Activated naive CD8-positive, alpha-beta T cell treated with anti-CD3 and anti-CD28 coated beads for 36 hours (primary cell): ENCODE results near the gene GSTO2. TPM values are rescaled to one million over a fixed set of nuclear protein-coding genes. Genes with fewer than 3 reads are reported as not detected.

Experiments used
- DNase-seq: peaks from one replicate; pipeline ENCODE4 v3.0.0; 2021
- H3K27ac Mint-ChIP-seq: one replicate; pipeline ENCODE4 v1.8.0; 2022; ENCODE audit warnings: mild to moderate bottlenecking, moderate library complexity, mixed read lengths
- H3K27me3 Mint-ChIP-seq: one replicate; pipeline ENCODE4 v1.8.0; 2022; ENCODE audit warnings: mild to moderate bottlenecking, mixed read lengths
- H3K36me3 Mint-ChIP-seq: one replicate; pipeline ENCODE4 v1.8.0; 2021; ENCODE audit warnings: mild to moderate bottlenecking, mixed read lengths
- H3K4me1 Mint-ChIP-seq: one replicate; pipeline ENCODE4 v1.8.0; 2021; ENCODE audit warnings: mixed read lengths
- H3K4me3 Mint-ChIP-seq: one replicate; pipeline ENCODE4 v1.8.0; 2022; ENCODE audit warnings: mild to moderate bottlenecking, moderate library complexity, mixed read lengths
- H3K9me3 Mint-ChIP-seq: one replicate; pipeline ENCODE4 v1.8.0; 2022; ENCODE audit warnings: mixed read lengths
- total RNA-seq, 2 experiments: library from RNA; stranded (reverse); gene quantifications; one replicate each; pipeline ENCODE4 v1.2.3, GENCODE V29; 2021

Gene GSTO2
- total RNA-seq, 2 experiments from 2014 or later: 1.5 to 2.5 TPM

DNA sequence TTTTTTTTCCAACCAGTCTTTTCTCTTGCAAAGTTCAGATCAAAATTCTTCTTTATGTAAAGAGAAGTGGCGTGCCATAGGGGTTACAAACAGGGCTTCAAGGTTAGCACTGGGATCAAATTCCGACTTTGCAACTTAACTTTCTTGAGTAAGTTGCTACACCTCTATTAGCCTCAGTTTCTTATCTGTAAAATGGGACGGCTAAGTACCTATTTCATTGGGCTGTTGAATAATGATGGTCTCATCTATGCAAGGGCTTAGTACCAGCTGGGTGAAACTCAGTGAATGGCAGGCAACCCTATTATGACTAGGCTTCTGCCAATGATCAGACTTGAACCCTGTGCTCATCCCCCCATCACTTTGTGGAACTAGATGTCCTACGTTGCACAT is 35.4 kb downstream of the GSTO2 start:
- H3K4me1 Mint-ChIP-seq: peaks cover 50% of the 10 kb centered on the region
- peaks cover 13% of the 10 kb centered on the region for H3K36me3 Mint-ChIP-seq
- H3K27me3 Mint-ChIP-seq: peaks cover 11% of the 10 kb centered on the region
- no peak overlapping the region for H3K27ac Mint-ChIP-seq
- H3K4me3 Mint-ChIP-seq: no peak overlapping the region
- H3K9me3 Mint-ChIP-seq: no peaks in the 10 kb centered on the region
- no peak for DNase-seq

DNA sequence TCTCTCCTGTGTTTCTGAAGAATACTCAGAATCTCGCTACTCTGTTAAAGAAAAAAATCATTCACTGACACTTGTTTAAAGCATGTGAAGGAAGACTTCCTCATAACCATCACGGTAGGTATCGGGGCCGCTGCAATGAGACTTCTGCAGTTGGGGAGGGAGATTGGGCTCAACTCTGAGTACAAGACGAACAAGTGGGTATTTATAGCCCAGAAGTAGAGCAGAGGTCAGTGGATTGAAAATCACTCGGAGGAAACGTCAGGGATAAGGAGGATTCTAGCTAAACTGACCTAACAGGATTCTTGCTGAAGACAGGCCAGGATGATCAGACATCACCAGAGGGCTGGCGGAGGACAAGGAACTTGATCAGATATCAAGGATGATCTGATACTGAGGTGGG is 35.9 kb downstream of the GSTO2 start:
- H3K4me1 Mint-ChIP-seq: peaks cover 54% of the 10 kb centered on the region
- H3K36me3 Mint-ChIP-seq: peaks cover 18% of the 10 kb centered on the region
- no peak for DNase-seq
- H3K4me3 Mint-ChIP-seq: no peak overlapping the region
- peaks cover 11% of the 10 kb centered on the region for H3K27me3 Mint-ChIP-seq
- H3K27ac Mint-ChIP-seq: no peak overlapping the region
- H3K9me3 Mint-ChIP-seq: no peaks in the 10 kb centered on the region

DNA sequence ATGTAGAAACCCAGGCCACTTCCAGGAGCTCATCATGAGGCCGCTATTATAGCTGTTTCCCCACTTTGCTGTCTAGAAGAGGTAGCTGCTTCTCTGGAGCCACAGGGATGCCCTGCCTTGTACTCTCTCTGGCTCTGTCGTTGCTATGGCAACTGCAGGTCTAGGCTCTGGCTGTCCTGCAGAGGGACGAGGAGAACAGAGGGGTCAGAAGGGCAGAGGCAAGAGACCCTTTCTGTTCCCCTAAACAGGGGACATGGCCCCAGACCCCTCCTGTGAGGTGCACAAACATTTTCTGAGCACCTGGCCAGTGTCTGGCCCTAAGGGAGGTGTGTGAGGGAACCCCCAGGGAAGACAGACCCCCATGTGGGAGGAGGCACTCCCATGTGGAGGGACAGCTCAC is 37.9 kb downstream of the GSTO2 start:
- no peak overlapping the region for H3K27ac Mint-ChIP-seq
- peaks cover 11% of the 10 kb centered on the region for H3K27me3 Mint-ChIP-seq
- H3K36me3 Mint-ChIP-seq: peaks cover 28% of the 10 kb centered on the region
- H3K4me3 Mint-ChIP-seq: no peak overlapping the region
- H3K4me1 Mint-ChIP-seq: peaks cover 57% of the 10 kb centered on the region
- no peaks in the 10 kb centered on the region for H3K9me3 Mint-ChIP-seq
- DNase-seq: no peak

DNA sequence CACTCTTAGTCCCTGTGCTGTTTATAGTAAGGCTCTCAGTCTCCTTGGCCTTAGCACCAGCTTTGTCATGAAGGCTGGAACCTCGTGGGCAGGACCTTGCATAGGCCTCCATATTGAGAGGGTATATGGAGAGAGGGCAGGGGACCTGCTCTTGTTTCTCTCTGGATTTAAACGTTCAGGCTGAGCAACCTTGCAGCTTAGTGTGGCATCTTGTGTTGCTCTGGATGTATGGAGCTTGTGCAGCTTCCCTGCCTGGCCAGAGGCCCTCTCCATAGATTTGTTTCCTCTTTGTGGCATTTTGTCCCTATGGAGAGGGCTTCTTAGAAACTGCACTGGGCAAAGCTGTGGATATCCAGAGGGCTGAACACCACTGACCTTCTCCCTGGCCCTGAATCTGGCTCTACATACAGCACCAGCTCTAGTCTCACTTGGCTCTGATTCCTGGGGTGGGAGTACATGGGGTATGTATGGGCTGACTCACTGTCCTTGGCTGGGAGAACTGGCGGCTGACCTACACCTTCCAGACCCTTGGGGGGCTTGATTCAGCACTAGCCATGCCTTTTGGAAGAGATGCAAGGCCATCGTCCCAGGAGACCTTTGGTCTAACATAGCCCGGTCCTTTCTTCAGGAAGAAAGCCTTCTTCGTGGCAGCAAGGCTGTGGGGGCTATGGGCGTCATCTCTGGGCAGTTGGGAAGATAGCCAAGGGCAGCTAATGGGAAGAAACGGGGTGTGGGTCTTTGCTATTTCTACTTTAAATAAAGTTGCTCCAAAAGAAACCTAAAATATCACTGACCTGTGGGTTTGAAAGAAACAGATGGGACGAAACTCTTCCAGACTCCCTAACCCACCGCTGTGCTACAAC is 38.8 kb downstream of the GSTO2 start:
- DNase-seq: no peak
- Mint-ChIP-seq H3K9me3 (no peaks in the 10 kb centered on the region), H3K36me3 (peaks cover 33% of the 10 kb centered on the region), H3K4me1 (peaks cover 62% of the 10 kb centered on the region), H3K4me3 (no peak overlapping the region), H3K27ac (peak overlapping the region; percentile 84), H3K27me3 (peaks cover 11% of the 10 kb centered on the region)

DNA sequence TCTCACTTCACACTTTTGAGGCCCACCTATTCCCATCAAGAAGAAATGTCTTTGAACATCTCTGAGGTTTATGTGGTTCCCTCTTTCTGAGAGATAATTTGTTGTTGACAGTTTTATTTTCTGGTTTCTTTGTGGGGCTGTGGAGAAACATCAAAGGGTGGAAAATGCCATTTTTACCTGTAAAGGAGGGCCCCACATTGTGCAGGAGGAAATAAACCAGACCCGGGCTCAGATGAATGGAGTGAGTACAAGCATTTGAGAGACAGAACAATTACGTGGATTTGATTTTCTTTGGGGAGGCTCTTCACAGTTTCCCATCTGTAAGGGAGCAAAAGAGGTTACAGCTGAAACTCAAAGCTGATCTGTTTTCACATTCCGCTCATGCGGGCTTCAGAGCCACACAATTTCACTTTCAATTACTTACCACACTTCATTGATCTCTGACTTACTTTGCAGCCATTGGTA is 39.5 kb downstream of the GSTO2 start:
- H3K27ac Mint-ChIP-seq: peak overlapping the region; percentile 84
- peak; percentile 53 for DNase-seq
- H3K9me3 Mint-ChIP-seq: no peaks in the 10 kb centered on the region
- peaks cover 35% of the 10 kb centered on the region for H3K36me3 Mint-ChIP-seq
- H3K4me1 Mint-ChIP-seq: peaks cover 62% of the 10 kb centered on the region
- H3K27me3 Mint-ChIP-seq: peaks cover 11% of the 10 kb centered on the region
- H3K4me3 Mint-ChIP-seq: peak overlapping the region; percentile 43

DNA sequence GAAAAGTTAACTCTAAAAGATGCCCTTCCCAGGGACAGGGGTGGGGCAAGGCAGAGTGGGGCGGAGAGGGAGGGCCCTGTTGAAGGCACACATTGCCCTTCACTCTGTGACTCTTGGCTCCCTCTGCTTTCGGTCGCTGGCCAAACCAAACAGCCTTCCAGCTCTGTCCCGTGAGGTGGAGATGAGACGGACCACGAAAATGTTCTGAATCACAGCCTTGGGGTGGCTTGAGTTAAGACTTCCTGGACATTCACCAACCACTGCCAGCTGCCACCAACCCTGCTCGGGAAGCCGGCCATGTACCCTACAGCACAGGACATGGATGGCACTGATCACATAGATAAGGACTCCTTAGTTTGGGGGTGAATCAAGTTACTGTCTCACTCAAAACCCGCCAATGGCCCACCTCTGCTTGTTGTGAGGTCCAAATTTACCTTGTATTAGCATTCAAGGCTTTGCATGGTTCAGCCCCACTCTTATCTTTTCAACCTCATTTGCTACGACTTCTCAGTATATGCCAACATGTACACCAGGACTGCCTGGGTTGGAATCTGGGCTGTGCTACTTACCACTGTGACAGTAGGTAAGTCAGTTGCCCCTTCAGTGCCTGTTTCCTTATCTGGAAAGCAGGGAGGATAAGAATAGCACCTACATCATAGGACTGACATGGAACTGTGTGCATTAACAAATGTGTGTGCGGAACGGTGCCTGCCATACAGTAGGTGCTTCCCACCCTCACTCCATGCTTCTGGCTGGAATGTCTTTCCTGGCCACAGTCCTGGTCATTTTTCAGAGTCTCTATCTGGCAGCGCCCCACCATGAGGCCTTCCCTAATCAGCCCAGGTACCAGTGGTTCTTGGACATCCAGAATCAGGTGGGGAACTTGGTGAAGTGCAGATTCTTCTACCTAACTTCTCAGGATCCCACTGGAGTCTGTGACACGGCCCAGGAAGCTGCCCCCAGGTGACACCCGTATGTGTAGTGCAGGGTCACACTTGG is 41.3 kb downstream of the GSTO2 start:
- H3K27me3 Mint-ChIP-seq: peaks cover 11% of the 10 kb centered on the region
- H3K4me3 Mint-ChIP-seq: no peak overlapping the region
- H3K9me3 Mint-ChIP-seq: no peaks in the 10 kb centered on the region
- DNase-seq: no peak
- peaks cover 56% of the 10 kb centered on the region for H3K4me1 Mint-ChIP-seq
- H3K27ac Mint-ChIP-seq: no peak overlapping the region
- peaks cover 41% of the 10 kb centered on the region for H3K36me3 Mint-ChIP-seq

DNA sequence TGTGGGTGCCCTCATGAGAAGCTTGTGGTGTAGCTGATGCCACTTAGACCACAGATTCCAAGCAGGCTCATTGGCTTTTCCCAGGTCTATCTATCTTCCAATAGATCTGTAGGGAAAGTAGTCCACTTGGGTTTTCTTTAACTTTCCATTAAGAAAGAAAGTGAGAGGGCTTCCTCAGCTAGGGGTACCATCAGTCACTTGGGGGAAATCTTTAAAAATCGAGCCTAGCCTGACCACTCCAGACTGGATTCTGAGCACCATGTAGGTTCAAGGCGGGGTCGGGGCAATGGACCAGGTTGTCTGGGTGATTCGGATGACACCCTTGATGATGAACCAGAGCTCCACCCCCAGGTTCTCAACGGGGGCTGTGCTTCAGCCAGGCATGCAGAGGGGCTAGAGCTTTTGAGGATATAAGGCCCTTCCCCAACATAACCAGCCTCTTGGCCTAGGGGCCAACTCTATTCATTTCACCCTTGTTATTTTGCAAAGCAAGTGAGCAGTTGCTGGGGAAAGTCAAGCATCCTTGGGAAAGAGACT is 42.3 kb downstream of the GSTO2 start:
- Mint-ChIP-seq H3K4me1 (peaks cover 49% of the 10 kb centered on the region), H3K4me3 (no peak overlapping the region), H3K36me3 (peaks cover 41% of the 10 kb centered on the region), H3K27ac (no peak overlapping the region), H3K27me3 (peaks cover 5% of the 10 kb centered on the region), H3K9me3 (no peaks in the 10 kb centered on the region)
- DNase-seq: no peak

DNA sequence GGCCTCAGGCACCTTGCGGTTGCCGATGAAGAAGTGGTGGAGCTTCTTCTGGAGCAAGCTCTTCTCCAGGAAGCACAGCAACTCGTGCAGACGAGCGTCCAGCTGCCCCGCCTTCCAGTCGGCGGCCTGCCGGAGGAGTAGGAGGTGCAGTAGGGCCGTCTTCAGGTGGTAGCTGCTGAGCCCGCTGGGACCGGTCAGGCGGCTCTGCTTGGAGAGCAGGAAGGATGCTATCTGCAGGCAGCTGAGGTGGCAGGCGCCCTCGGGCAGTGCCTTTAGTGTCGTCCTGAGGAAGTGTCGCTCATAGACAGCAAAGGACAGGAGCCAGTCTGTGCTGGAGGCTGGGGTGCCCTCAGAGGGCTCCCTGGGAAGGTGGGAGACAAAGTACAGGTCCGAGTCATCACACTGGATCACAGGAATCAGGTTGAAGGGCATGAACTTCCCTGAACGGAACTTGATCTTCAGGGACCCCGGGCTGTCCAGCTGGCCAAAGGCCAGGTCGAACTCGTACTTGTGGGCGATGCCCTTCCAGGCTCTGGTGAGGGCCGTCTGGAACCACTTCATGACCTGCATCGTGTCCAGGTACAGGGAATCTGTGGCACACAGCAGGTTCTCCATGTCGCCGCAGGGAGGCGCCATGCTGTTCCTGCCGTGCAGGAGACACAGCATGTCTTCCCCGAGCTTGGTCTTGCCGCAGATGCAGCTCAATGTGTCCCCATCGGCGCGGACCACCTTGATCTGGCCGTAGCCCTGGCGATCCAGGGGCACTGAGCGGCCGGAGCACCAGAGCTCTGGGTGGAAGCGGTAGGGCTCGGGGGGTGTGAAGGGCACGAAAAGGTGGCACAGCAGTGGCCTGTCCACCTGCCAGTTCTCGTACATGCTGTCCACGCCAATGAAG is 45.9 kb downstream of the GSTO2 start:
- no peaks in the 10 kb centered on the region for H3K27me3 Mint-ChIP-seq

DNA sequence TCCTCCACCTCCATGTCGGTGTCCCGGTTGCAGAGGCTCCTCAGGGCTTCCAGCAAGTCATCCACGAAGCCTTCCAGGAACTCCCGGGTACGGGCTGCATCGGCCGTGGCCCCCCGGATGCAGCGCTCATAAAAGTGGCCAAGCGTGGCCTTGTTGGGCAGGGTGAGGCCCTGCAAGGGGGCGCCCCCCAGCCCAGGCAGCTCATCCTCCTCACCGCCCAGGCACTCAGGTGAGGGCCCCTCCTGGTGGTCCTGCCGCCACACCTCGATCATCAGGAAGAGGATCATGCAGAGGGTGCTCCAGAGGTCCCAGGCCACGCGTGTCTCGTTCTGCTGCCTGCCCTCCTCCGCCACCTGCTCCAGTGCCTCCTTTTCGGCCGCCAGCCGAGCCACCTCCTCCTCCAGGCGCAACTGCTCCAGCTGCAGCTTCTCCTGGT is 46.5 kb downstream of the GSTO2 start:
- Mint-ChIP-seq H3K4me1 (peaks cover 36% of the 10 kb centered on the region), H3K27me3 (no peaks in the 10 kb centered on the region), H3K4me3 (no peak overlapping the region), H3K9me3 (no peaks in the 10 kb centered on the region), H3K36me3 (peaks cover 25% of the 10 kb centered on the region), H3K27ac (no peak overlapping the region)
- DNase-seq: no peak

More for the DNA sequence above, 45.9 kb downstream of the GSTO2 start:
- Mint-ChIP-seq H3K4me1 (peaks cover 36% of the 10 kb centered on the region), H3K27ac (no peak overlapping the region), H3K9me3 (no peaks in the 10 kb centered on the region), H3K4me3 (no peak overlapping the region), H3K36me3 (peaks cover 31% of the 10 kb centered on the region)
- no peak for DNase-seq

DNA sequence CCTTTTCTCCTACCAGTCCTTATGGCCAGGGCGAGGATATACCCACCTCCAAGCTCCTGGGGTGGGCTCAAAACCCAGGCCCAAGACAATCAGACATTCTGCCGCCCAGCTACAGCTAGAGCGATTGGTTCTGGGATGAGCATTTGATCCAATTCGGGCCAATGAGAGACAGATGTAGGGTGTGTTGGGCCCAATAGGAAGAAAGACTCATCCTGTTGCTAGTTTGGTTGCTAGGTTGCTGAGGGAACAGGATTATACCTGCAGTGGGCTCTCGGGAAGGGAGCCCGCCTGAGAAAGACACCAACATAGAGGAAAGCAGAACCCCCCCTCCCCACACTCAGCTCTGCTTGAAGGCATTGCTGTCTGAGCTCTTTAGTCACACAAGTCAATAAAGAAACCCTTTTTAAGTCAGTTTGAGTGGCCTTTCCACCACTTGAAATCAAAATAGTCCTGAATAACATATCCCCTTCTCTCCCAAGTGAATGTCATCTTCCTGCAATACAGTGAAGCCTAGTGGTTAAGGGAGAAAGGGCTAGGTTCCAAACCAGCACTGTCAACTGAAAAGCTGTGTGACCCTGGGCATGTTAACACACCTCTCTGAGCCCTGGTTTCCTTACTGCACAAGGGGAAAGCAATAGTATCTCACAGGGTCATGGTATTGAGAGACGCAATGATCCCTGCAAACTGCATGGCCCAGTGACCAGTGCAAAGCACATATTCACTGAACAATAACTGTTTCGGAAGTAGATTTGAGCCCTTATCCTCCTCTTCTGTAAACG is 47.5 kb downstream of the GSTO2 start:
- H3K4me1 Mint-ChIP-seq: peaks cover 34% of the 10 kb centered on the region
- H3K4me3 Mint-ChIP-seq: no peak overlapping the region
- DNase-seq: no peak
- H3K9me3 Mint-ChIP-seq: no peaks in the 10 kb centered on the region
- no peak overlapping the region for H3K27ac Mint-ChIP-seq
- H3K36me3 Mint-ChIP-seq: peaks cover 18% of the 10 kb centered on the region
- H3K27me3 Mint-ChIP-seq: no peaks in the 10 kb centered on the region

DNA sequence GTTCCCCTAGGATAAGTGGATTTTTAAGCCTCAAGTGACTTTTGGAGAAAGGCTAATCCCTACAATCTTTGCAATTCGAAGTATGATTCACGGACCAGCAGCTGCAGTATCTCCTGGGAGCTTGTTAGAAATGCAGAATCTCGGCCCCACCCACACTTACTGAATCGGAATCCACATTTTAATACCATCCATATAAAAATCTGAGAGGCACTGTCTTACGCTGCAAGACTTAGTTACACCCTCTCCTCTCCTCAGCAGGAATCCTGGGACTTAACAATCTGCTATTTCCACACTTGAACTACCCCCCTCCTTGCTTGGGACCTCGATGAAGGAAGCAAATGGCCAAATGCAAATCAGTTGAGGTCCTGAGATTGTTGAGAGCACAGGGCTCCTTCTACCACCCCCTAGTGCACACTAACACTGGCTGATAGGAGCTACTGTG is 48.3 kb downstream of the GSTO2 start:
- Mint-ChIP-seq H3K36me3 (peaks cover 19% of the 10 kb centered on the region), H3K4me3 (no peak overlapping the region), H3K27ac (no peak overlapping the region), H3K4me1 (peaks cover 35% of the 10 kb centered on the region), H3K9me3 (no peaks in the 10 kb centered on the region), H3K27me3 (no peaks in the 10 kb centered on the region)
- DNase-seq: no peak

DNA sequence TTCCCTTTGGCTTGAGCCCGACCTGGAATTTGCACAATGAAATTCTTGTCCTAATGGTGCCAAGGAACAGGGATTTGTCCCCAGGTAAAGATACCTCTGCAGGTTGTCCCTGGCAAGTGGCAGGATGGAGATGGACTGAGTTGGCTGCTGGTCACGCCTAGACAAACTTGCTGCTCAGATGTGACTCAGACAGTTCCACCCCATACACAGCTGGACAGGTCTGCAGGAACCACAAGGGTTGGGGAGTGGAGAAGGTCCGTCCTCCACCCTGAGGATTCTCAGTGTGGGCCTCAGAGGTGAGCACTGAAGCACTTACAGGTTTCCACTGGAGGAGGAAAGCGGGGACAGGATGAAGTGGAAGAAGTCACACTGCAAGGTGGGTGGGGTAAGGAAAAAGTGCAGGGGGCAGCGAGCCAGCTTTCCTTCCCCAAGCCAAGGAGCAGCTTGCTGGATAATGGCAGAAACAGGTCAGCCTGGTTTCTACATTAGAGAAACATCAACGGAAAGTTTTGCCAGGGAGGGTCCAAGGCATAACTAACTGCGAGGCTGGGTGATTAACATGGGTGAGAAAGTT is 48.8 kb downstream of the GSTO2 start:
- Mint-ChIP-seq H3K9me3 (no peaks in the 10 kb centered on the region), H3K27ac (no peak overlapping the region), H3K27me3 (no peaks in the 10 kb centered on the region), H3K36me3 (peaks cover 16% of the 10 kb centered on the region), H3K4me1 (peaks cover 39% of the 10 kb centered on the region), H3K4me3 (no peak overlapping the region)
- no peak for DNase-seq

DNA sequence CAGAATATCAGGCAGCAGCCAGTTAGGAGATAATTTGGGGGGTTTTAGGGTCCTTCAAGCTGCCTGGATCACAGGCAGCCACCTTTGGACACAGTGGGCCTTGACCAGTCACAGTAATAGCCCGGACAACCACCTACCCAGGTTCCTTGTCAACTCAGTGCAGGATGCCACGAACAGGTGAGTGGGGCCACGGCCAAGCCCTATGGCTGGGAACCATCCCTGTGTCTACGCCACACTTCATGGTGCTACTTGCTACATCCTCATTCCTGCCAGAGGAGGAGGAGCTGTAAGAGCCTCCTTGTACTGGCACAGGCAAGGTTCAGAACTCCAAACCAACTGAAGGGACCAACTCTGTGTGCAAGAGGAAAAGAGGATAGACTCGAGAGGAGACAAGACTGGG is 49.3 kb downstream of the GSTO2 start:
- no peaks in the 10 kb centered on the region for H3K9me3 Mint-ChIP-seq
- no peak for DNase-seq
- H3K36me3 Mint-ChIP-seq: peaks cover 16% of the 10 kb centered on the region
- no peak overlapping the region for H3K4me3 Mint-ChIP-seq
- peaks cover 43% of the 10 kb centered on the region for H3K4me1 Mint-ChIP-seq
- no peaks in the 10 kb centered on the region for H3K27me3 Mint-ChIP-seq
- no peak overlapping the region for H3K27ac Mint-ChIP-seq
